ENCODE data around the gene UPK1A. TPM values are rescaled to one million over a fixed set of nuclear protein-coding genes. Genes with fewer than 3 reads are reported as not detected.
"Not testable (repeated sequence)": the region's sequence is repeated elsewhere in the genome, so short reads cannot be mapped to it uniquely, and the experiment has no call there.

Gene UPK1A
- total RNA-seq, 1 experiment from 2014 or later: not detected

DNA sequence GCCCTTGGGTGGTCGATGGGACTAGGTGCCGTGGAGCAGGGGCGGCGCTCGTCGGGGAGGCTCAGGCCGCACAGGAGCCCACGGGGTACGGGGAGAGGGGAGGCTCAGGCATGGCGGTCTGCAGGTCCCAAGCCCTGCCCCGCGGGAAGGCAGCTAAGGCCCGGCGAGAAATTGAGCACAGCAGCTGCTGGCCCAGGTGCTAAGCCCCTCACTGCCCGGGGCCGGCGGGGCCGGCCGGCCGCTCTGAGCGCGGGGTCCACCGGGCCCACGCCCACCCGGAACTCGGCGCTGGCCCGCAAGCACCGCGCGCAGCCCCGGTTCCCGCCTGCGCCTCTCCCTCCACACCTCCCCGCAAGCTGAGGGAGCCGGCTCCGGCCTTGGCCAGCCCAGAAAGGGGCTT, 24.8 kb downstream of the UPK1A start:
- DNase-seq (ENCODE audit: low read depth): not testable (repeated sequence)

DNA sequence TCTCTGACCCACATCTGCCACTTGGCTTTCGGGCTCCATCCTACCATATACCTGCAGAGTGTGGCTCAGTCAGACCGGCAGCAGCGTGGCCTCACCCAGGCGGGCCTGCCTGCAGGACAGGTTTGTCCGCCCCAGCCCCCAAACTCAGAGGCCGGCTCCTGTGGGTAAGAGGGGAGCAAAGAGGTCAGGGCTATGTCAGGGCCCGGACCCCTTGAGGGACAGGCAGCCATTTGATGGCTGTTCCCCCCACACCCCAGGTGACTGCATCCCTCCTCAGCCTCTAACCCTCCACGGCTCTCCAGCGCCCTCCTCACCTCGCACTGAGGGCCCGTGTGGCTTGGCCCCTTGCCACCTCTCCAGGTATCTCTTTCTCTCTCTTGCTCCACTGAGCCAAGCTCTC, 25.7 kb downstream of the UPK1A start:
- no peak for DNase-seq (ENCODE audit: low read depth)

- DNase-seq (ENCODE audit: low read depth): no peak
These were observed 27.1 kb downstream of the UPK1A start for GRCh38 chr19:35693422-35693821.

DNA sequence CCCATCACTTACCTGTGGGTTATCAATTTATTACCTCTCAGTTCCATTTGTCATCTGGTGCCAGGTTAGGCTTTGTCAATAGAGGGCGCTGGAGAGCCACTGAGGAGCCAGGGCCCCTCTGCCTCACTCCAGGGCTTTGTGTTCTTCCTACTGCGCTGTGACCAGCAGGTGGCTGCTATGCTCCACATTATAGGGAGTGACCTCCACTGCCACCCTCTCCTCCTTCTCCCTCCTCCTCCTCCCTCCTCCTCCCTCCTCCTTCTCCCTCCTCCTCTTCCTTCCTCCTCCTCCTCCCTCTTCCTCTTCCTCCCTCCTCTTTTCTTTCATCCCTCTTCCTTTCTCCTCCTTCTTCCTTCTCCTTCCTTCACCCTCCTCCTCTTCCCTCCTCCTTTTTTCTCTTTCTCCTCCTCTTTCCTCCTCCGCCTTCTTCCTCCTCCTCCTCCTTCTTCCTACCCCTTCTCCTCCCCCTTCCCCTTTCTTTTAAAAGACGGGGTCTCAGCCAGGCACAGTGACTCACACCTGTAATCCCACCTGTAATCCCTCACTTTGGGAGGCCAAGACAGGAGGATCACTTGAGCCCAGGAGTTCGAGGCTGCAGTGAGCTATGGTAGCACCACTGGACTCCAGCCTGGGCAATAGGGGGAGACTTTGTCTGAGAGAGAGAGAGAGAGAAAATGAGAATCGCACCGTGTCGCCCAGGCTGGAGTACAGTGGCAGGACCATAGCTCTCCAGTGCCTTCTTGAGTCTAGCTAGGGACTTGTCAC, 27.7 kb downstream of the UPK1A start:
- peak; percentile 89 for DNase-seq (ENCODE audit: low read depth)

DNA sequence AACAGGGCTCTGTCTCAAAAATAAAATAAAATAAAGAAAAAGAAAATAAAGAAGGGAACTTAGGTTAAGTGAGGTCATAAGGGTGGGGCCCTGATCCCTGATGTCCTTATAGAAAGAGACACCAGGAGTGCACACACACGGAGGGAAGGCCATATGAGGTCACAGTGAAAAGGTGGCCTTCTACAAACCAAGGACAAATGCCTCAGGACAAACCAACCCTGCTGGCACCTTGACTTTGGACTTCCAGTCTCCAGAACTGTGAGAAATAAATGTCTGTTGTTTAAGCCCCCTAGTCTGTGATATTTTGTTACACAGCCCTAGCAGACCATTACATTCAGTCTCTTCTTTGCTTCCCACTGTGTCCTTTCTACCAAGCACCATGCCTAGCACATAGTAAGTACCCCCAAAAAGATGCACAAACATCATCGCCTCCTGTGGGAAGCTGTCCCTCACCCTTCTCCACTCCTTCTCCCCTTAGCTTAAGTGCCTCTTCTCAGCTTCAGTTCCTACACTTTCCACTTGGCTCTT, 29.6 kb downstream of the UPK1A start:
- no peak for DNase-seq (ENCODE audit: low read depth)

- DNase-seq (ENCODE audit: low read depth): no peak
These were observed 30.5 kb downstream of the UPK1A start for GRCh38 chr19:35696835-35697234.

GRCh38 chr19:35702223-35703012, 36.1 kb downstream of the UPK1A start:
- DNase-seq (ENCODE audit: low read depth): peak; percentile 99

- DNase-seq (ENCODE audit: low read depth): no peak
These were observed 37.0 kb downstream of the UPK1A start for GRCh38 chr19:35703343-35703742.

GRCh38 chr19:35704218-35704617, 37.9 kb downstream of the UPK1A start, which contains the start of gene ZBTB32:
TSS of gene ZBTB32 (plus strand) at chr19:35704558. CDS start at chr19:35714627, 10,069 bp downstream.
- peak; percentile 71 for DNase-seq (ENCODE audit: low read depth)

GRCh38 chr19:35708391-35708790, 42.1 kb downstream of the UPK1A start:
- DNase-seq (ENCODE audit: low read depth): no peak

DNA sequence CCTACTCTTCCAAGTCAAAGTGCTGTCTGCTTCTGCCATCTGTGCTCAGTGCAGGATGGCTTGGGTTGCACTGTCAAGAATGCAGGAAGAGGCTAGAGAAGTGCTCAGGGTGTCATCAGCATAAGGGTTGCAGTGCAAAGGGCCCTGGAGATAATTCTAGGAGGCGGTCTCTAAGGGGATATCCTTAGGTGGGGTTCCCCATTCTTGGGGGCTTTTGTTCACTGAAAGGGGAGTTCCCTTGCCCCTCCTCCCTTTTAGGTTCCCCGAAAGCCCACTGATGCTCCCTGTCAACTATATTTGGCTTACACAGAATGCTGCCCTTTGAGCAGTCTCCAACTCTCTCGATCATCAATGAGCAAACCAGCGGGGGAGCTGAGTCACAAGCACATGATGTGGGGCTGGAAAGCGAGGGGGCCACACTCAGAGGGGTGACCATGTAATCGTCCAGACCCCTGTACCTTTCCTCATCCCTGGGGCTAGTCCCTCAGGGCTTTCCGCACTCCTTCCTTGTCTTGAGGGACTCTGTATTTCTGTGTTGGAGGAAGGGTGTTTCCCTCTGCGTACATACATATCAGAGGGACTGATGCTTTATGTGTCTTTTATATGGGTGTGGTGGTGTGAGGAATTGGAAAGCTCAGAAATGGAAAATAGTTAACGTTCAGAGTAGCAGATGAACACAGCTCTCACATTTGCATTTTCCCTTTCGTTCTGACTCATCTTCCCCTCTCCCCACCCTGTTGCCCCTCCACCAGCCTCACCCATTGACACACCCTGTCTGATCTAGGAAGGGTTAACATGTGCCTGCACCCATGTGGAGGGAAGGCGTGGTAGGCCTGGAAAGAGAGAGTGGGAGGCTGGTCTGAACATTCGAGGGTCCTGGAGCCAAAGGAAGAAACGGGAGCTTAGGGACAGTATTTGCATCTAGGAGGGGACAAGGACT, 44.7 kb downstream of the UPK1A start:
- DNase-seq (ENCODE audit: low read depth): peak; percentile 35

DNA sequence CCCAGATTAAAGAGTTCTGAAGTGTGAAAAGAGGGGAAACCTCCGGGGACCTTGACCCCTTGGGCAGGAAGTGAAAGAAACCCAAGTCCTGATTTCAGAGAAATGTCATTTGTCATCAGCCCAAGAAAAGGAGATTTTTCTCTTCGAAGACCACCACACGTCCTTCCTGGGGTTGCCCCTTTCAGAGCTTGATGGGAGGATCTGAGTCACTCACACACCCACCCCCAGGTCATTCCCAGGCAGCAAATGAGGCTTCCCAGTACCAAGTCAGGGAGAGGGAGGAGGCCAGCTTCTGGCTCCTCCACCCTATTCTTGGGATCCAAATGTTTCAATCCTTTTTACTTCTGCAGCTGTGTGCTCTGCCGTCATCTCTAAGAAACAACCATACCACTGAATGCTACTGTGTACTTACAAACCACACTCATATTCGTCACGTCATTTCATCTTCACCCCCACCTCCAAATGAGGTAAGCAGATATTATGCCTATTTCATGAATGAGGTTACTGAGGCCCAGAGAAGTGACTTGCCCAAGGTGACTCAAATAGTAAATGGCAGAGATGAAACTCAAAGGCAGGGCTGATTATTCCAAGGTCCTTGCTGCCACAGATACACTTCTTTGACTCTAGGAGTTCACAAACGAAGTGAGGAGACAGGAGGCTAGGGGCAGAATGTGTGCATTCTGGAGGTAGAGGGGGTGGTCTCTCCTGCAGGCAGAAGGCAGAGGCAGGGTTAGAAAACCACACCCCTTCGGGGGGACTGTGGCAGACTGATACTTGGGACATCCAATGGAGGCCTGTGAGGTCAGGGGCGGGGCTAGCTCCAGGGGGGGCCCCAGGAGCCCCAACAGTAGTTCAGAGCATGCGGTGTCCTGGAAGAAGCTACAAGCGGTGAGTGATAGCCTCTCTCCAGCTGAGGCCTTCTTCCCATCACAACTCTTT, 46.5 kb downstream of the UPK1A start:
- DNase-seq (ENCODE audit: low read depth): no peak

- DNase-seq (ENCODE audit: low read depth): no peak
These were observed 47.2 kb downstream of the UPK1A start for GRCh38 chr19:35713506-35713850.

DNA sequence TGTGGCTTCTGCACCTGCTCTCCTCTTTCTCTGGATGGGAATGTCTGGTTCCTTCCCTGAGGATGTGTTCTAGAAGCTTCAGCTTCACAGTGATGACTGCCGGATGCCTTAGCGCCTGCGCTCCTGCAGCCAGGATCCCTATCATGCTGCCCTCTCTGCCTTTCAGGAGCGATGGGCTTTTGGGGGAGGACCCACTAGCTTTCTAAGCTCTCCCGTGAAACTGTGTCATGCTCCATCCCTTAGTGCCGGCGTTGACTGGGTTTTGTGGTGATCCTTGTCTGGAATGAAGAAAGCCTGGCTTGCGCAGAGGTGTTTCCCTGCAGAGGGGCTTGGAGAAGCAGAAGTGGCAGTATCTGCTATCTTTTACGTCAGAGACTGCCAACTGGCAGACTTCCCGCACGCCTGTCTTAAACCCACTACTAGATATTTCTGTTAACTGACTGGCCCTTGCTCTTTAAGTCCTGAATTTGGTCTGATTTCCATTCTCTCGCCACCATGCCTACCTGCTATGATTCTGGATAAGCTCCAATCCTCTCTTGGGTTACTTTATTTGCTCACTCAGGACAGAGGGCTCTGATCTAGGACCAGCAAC, 47.7 kb downstream of the UPK1A start:
- DNase-seq (ENCODE audit: low read depth): no peak

- DNase-seq (ENCODE audit: low read depth): no peak
These were observed 48.5 kb downstream of the UPK1A start for GRCh38 chr19:35714601-35715354.

DNA sequence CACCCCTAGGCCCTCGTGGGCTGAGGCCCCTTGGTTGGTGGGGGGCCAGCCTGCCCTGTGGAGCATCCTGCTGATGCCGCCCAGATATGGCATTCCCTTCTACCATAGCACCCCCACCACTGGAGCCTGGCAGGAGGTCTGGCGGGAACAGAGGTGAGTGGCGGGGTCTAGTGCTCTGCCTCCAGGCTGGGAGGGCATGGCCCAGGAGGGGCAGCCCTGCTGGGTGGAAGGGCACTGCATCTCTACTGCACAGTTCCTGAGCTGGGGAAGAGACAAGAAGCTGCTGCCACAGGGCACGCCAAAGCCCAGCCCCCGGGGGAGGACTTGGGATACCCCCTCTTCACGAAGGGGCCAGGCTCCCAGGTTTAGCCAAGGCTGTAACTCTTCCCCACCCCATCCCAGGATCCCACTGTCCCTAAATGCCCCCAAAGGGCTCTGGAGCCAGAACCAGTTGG, 49.1 kb downstream of the UPK1A start:
- no peak for DNase-seq (ENCODE audit: low read depth)

DNA sequence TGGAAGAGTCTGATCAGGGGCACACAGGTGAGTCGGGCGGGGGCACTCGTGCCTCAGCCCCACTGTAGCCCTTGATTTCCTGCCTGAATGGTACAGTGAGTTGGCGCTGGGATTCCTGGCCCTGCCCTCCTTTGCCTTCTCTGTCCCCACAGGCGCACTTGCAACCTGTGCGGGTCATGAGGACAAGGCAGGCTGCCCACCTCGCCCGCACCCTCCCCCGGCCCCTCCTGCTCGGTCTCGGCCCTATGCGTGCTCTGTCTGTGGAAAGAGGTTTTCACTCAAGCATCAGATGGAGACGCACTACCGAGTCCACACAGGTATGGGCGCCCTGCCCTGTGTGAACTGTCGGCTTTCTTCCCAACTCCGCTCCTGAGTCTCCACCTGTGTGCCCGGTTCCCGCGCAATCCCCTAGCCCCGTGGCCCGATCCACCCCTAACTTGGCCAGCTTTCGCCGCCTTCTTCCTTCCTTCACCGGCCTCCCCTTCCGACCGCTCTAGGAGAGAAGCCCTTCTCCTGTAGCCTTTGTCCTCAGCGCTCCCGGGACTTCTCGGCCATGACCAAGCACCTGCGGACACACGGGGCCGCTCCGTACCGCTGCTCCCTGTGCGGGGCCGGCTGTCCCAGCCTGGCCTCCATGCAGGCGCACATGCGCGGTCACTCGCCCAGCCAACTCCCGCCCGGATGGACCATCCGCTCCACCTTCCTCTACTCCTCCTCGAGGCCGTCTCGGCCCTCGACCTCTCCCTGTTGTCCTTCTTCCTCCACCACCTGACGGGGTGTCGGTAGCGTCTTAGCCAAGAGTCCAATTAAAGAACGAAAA, 49.9 kb downstream of the UPK1A start:
- DNase-seq (ENCODE audit: low read depth): peak; percentile 67
